Left forelimb (tissue), 1 donor: ENCODE measurements around the gene NFIX.

ENCODE experiments used
- DNase-seq: peaks from one replicate; pipeline ENCODE4 v3.0.0-alpha.2; 2018; ENCODE audit warnings: low spot score

NFIX gene

DNA sequence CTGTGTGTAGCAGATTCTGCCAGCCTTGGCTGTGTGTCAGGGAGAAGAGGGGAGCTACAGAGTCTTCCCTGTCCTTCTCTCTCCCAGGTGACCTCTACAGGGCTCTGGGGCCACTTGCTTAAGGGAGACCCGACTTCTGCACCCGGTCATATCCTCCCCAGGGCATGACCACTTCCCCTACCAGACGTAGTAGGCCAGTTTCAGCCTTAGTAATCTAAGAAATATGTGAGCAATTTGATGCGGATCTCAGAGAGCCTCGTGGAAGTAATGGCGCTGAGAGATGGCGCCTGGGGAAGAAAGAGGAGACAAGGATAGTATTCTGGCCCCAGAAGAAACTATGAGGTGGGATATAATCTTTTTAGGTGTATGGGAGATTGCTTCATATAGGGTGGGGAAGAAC is 41.9 kb downstream of the NFIX start:
- DNase-seq, result no peak

DNA sequence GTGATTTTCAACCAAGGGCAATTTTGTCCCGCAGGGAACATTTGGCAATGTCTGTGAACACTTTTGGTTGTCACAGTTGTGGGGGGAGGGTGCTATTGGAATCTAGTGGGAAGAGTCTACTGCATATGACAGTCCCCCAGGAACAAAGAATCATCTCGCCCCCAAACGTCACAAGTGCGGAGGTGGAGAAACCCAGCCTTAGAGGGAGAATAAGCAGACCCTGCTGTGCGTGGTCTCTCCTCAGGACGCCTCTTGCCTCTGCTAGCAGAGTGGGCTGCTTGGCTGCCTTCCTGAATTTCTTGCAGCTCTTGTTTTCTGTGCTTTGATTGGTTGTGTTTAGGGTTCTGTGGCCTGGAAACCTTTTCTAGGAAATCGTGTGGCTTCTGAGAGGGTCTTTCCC is 42.5 kb downstream of the NFIX start:
- DNase-seq, result no peak

DNA sequence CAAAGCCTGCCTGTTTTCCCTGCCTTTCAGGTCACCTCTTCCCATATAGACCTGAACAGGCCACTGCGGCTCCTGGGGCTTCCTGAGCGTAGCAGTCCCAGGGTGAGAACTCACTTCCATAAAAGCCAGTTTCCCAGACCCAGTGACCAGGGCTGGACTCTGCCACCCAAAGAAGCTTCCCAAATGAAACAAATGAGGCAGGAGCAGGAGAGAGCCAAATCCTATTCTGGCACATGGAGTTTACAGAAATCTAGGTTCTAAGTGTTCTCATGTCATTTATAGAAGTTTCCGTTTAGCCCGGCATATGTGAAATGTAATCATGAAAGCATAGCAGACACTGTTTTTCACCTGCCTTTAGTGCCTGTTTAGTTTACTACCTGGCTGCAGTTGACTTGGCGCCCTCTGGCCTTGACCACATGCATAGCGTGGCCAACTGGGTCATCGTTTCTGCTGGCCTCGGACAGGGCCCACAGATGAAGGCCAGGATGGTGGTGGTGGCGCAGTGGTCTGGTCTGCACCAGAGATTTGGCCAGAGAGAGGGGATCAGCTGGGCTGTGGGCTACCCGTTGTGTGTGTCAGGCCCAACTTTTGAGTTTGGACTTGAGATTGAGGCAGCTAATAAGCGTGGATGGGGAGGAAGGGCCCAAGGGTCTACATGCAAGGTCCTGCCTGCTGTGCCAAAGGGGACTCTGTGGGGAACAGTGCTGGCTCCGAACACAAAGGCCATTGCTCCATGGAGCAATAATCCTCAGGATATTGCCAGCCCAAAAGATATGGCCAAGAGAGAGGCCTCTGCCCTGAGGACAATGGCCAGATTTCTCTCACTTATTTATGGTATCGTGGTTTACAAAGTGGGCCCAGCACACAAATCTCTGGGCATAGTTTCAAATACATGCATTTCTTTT is 43.3 kb downstream of the NFIX start:
- DNase-seq, result no peak

DNA sequence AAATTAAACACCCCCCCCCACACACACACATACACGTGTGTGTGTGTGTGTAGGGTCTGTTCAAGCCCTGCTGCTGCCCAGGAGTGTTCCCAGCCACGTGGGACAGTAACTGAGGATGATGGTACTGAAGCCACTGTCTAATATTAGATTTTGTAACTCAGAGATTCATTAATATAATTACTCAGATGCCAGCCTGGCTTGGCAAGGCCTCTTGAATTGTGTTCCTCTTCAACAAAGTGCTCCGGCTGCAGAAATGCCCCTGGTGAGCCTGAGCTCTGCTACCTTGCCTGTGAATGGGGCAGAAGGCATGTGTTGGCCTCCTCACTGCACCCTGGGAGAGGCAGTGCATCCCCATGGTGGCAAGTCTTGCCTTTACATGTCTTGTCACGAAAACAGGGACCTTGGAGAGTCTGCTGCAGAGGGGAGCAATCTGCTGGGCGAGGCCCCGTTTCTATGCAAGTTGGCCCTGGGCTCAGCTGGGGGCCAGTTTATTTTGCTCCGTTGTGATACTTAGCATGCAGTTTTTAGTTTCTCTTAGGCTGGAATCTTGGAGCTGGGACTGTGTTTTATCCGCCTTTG is 44.0 kb downstream of the NFIX start:
- DNase-seq, result no peak

DNA sequence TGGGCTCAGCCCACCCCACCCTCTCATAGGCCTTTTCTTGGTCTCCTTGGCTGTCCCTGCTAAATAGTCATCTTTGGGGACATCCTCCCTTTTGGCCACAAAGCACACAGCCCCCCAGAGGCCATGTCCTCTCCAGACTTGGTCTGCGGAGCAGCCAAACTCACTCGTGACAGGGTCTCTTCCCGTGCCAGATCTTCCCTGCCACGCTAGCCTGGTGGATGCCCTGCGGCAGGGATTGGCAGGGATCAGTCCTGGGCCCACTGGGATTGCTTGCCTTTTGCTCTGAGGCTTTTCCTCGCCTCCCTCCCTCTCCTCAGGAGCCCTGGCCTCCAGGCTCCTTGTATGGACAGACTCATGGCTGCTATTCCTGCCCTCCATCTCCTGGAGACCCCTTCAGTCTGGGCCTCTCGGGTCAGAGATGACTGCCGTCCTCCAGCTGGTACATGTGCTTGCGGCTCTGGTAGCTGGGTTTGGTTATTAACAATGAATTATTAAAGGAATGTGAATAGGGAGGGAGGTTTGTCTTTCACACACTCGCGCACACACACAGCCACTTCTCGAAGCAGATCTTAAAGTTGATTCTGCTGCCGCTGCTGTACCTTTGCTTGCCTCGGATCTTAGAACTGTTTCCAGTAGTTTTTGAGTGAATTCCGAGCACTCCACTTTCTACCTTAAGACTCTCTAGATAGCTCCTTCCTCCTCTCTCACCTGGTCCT is 45.1 kb downstream of the NFIX start:
- no peak for DNase-seq

DNA sequence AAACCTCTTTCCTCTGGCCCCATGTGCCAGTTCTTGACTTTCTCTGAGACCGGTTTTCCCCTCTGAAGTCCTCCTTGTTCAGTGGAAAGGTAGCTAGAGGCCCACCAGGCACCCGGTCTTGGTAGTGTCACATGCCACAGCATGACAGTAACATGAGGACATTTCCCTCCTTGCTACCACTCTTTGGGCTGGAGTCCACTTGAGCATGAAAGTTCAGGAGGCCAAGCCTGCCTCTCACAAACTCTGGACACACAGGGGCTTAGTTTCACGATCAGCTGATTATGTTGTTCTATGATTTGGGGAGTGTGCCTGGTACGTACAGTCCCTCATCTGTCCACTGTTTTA is 45.6 kb downstream of the NFIX start:
- no peak for DNase-seq

DNA sequence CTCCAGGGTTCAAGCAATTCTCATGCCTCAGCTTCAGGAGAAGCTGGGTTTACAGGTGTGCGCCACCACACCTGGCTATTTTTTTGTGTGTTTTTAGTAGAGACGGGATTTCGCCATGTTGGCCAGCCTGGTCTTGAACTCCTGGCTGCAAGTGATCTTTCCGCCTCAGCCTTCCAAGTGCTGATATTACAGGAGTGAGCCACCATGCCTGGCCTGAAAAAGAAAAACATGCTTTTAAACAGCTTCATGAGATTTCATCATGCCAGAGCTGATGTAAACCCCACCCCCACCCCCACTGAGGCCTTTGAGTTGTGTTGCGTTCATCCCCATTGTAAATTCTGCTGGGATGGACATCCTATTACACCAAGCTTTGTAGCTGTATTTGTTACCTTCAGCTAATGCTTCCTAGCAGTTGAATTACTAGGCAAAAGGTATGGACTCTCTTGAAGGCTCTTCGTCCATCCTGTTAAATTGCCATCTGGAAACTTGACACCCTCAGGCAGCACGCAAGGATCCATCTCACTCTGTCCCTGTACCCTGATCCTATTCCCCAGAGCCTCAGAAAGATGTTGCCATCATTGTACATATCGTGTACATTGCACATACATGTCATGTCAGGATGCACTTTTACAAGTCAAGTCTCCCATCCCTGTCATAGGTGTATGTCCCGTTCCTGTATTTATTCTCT is 47.3 kb downstream of the NFIX start:
- DNase-seq, result no peak

DNA sequence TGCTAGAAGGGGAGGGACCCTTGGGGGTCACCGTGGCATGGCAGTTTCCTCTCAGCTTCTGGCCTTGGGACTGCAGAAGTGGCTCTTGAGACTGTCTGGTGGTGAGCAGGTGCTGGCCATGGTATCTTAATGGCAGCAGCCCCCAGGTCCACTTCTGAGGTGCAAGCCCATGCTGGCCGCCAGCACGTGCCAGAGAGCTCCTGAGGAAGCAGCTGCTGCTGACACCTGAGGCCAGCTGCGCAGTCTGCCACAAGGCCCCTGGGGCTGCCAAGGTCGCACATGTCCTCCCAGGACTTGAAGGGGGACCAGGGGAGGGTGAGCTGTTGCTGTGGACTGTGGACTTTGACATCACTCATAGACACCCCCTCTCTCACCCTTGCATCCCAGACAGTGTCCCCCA is 48.0 kb downstream of the NFIX start:
- DNase-seq, result no peak

DNA sequence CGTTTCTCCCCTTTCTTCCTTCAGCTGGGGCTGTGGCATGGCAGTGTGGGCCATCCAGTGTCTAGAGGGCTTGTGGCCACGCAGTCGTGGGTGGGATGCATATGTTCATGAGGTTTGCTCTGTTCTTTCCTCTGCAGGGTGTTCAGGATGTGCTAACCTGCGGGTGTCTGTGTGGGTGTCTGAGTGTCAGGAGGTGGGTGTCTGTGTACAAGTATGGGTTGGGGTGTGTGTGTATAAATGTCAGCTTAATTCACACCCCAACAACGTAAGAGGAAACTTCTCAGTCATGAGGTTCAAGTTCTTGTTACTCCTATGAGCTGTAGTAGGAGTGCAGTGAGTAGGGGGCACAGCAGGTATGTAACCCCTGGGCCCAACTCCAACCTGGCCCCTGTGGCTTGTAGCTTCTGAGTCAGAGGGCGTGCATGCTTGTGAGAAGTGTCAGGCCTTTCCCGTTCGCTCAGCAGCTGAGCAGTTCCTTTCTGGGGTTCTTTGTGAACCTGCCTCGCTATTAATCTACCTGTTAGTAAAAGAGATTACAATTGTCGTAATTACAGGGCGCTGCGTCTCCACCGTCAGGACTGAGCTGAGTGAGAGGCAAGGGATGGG is 49.1 kb downstream of the NFIX start:
- no peak for DNase-seq

DNA sequence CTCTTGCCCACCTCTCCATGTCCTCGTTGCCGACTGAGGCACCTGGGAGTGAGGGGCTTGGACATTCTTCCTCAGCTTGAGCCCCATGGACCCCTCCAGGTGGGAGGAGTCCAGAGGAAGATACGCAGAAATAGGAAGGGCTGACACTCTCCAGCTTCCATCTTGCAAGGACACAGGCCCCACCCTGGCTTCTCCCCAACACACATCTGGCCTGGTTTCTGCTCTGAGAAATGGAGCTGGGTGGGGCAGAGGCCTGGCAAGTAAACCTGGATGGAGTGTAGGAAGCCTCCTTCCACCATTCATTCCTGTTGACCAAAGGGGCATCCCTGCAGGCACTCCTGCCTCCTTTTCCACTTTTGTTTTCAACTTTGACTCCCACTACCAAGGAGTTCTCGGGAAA is 50.5 kb downstream of the NFIX start:
- no peak for DNase-seq

DNA sequence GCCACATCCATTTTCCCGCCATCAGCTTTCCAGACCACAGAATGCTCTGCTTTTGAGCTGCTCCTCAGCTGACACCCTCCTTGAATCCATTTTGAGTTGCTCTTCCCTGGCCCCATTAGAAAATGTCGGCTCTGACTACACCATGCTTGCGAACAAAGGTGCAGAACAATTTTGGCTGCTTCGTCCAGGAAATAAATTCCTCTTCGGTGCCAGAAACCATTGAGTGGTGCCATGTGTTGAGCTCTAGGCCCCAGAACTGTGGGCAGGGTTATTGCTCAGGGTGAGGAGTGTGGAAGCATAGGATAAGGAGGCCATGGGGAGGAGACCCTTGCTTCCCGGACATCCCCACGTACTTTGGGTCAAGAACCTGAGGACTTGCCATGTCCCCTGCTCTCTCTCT is 52.1 kb downstream of the NFIX start:
- DNase-seq, result no peak

DNA sequence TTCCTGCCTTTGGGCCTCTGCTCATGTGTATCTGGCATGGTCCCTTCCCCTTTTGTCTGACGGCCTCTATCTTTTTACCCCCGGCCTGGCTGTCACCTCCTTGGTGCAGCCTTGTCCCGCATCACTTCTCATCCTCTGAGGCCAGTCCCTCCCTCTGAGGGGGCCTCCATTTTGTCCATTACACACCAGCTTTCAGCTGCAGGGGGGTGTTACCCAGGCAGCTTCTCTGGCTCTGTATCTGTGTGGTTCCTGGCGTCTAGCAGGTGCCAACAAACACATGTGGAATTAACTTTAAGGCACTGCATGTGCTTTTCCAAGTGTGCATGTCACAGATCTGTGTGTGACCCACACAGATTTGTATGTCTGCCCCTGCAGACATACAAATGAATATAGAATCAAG is 55.0 kb downstream of the NFIX start:
- no peak for DNase-seq

DNA sequence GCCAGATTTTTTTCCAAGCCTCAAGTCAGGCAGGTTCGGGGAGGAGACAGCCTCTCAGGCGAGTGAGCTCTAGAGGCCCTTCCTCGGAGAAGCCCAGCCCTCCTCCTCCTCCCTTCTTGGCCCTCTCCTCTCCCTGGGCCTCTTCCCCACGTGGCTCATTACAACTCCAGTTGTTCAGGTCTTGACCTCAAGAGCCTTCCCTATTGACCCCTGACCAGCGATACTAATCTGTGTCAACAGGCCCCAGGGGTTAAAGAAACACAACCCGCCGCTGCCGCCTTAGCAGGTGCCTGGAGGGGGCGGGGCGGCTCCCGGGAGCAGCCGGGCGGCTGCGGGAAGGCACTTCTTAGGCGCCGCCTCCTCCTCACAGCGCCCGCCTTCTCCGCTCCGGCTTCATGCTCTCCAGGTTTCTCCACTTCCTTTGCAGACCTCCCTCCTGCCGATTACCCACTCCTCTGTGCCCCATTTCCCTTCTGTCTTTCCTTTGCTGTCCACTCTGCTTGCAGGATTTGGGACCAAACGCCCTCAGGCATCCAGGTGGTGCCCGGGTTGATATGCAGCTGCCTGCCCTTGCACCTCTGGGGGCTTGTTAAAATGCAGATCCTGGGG is 56.4 kb downstream of the NFIX start:
- DNase-seq, result no peak

DNA sequence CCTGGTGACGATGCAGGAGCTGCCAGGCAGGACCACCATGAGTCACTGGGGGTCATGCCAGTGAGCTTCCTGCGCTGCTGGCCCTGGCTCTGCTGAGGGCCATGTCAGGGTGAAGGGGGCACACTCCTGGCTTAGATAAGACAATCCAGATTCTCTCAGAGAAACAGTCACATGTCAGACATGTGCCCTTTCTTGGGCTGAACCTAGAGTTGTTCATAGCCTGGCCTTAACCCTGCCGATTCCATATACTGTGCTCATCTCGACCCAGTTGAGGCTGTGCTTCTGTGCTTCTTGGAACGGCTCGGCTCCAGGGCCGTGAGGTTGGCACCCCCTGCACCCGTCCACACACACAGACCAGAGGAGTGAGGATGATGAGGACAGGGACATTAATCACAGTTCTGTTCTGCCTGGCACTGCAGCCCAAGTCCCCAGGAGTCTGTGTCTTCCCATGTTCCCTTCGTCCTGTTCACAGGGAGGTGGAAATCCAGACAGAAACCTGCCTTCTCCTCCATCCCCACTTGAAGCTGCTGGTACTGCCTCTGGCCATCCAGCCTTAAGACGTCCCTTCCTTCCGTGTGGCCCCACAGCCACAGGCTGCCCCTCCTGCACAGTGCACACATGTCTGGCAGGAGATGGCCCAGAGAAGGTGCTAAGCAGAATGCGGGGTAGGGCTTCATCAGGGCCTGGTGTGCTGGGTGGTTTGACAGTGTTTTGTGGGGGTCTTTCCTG is 57.3 kb downstream of the NFIX start:
- no peak for DNase-seq

DNA sequence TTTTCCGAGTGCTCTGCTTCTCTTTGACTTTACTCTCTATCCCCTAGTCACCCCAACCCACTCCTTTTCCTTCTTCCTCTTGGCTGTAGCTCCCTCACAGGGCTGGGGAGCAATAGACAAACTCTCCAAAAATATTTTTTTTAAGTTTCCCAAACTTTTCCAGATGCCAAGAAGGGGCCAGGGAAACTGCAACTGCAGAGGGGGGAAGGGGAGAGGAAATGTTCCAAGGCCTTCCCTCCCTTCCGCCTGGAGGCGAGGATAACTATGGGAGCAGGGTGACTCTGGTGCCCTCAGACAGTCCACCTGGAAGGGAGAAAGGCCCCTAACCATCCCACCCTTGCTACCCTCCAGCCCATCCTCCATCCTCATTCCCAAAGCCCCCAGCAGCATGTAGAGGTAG is 58.0 kb downstream of the NFIX start:
- DNase-seq, result no peak

DNA sequence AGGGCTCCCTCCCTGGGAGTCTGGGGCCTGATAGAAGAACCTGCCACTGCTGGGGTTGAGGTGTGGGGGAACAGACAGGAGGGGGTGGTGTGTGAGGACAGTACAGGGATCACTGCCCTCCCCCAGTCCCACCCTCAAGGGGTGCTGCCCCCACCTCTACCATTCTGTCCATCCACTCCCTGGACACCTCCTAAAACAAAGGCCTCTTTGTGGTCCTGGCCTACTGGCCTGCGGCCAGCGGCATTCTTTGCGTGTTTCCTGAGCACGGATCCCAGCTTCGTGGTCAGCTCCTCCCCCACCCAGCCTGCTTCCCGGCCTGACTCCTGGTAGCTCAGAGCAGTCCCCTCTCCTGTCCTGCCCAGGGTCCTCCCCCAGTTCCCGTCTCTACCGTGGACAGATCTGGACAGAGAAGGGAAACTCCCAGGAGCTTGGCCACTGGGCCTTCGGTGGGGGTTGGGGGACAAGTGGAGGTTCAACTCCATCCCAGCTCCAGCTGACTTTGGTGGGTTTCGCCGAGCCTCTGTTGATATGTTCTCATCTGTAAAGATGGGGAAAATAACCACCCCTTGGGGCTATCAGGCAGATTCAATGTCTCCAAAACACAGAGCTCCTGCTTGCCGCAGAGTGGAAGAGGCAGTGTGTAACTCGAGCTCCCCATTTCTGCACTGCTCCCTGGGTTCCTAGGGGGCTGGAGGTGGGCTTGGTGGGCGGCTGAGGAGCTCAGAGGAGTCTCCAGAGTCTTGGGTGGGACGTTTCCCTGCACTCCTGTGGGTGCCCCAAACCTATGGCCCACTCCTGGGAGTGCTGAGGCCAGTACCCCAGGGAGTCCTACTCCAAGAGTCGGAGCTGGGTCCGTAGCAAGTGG is 58.7 kb downstream of the NFIX start:
- peak; percentile 89 for DNase-seq

DNA sequence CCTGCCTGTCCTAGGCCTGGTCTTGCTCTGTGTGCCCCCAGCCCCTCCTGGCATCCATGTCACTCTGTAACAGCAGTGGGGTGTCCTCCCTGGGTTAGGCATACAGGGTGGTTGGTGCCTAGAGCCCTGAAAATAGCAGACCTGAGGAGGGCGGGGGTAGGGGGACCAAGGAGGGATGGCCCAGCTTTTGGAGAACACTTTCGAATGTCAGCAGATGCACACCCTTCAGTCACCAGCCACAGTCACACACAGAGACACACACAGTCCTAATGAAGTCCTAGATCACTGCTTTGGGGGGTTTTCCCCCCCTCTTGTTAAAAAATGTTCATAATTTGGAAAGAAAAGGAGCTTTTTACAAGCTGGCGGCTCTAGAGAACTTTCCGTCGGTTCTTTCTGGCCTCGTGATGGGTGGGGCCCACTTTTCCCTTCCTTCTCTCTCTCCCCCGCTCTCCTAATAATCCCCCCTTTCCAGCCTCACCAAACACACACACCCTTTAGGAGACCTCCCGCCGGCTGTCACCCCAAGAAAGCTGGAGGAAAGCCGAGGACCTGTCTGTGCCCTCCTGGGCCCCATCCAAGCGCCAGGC is 59.4 kb downstream of the NFIX start:
- DNase-seq, result no peak

DNA sequence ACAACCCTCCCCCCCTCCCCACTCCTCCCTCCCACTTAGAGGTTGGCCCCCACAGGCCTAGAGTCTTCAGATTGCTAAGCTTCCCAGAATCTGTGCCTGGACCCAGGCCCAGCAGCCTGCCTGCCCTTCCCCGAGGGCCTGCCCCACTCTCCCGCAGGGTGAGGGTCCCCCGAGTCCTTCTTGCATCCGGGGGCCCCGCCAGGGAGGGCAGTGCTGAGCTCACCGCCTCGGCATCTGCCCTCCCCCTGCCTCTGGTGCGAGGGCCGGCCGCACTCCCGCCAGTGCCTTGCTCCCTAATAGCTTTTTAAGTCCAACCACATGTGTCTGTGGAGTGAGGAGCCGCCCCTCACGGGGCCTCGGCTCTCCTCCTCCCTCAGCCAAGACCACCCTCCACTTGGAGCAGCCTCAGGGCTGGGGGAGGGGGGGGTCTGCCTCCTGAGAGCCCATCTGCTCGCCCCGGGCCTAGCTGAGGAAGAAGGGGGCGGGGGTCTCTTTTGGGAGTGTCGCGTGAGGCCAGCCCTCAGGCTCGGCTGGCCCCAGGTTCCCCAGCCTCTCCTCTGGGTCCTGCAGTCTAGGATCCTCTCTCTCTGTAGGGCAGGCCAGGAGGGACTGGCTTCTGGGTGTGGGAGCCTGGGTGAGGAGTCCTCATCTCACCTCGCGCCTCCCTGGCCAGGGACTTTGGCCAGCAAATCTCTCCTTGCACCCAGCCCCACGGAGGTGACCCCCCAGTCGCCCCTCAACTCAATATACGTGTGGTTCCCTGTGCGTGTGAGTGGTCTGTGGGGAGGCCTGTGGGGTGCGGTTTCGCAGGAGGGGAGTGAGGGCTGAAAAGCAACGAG is 60.2 kb downstream of the NFIX start:
- DNase-seq, result peak; percentile 91
